GM12878 (cell line): ENCODE results near the gene SETD2. TPM values are rescaled to one million over a fixed set of nuclear protein-coding genes. Genes with fewer than 3 reads are reported as not detected.

ENCODE experiments used
- ATAC-seq: fragments of 200-7000 bp; cut with Tn5 transposase; 3 replicates; pipeline ENCODE4 v1.9.1; 2020; ENCODE audit warnings: mild to moderate bottlenecking, moderate library complexity
- BruUV-seq: library from RNA; stranded (reverse); fragments of 400-500 nt; replicated peaks from 2 replicates; lab custom pipeline; 2021; lab: Mats Ljungman, UMichigan
- CTCF ChIA-PET: fragments of 300-600 bp; sonication (Branson Sonifier 250); formaldehyde crosslinking; extraction: SDS; loops from one replicate; lab custom pipeline; 2021; ENCODE audit warnings: inconsistent platforms; lab: Yijun Ruan, JAX
- POLR2A ChIA-PET: fragments of 350-600 bp; formaldehyde crosslinking; extraction: SDS; loops from one replicate; lab custom pipeline; 2021; ENCODE audit warnings: inconsistent platforms; lab: Charles Lee
- RAD21 ChIA-PET: fragments of 300-600 bp; sonication (Branson Sonifier 250); formaldehyde crosslinking; loops from one replicate; lab custom pipeline; 2023; ENCODE audit warnings: antibody characterized with exemption; ENCODE audit not compliant: unreplicated experiment; lab: Charles Lee
- SMC1A ChIA-PET: fragments of 300-600 bp; sonication (Branson Sonifier 250); formaldehyde crosslinking; loops from one replicate; lab custom pipeline; 2023; ENCODE audit not compliant: unreplicated experiment, uncharacterized antibody; lab: Charles Lee
- DNase-seq: peaks from one replicate; pipeline ENCODE4 v3.0.0-alpha.2; 2011; ENCODE audit warnings: low read depth, low spot score
- FAIRE-seq: peaks from 3 replicates; lab custom pipeline; 2011; peaks lifted over from hg19 to GRCh38; lab: Jason Lieb, UNC
- H2AFZ ChIP-seq: 2 replicates; pipeline ENCODE4 v1.6.0; 2011; ENCODE audit warnings: low read depth, low read length, control low read depth; ENCODE audit not compliant: control insufficient read depth
- H3K27ac ChIP-seq: 2 replicates; pipeline ENCODE4 v1.5.1; 2011; ENCODE audit warnings: control low read depth; ENCODE audit not compliant: control insufficient read depth, insufficient read depth
- H3K27me3 ChIP-seq, 2 experiments: replicated peaks in 1 of 2; 2 replicates each; pipeline versions ENCODE4 v1.6.0 to v1.6.1; 2011; ENCODE audit warnings: low read length in 1 of 2; ENCODE audit not compliant: control insufficient read depth in 2 of 2, insufficient read depth in 2 of 2
- H3K36me3 ChIP-seq, 2 experiments: 2 replicates each; pipeline ENCODE4 v1.5.1; 2011; ENCODE audit warnings: low read length in 1 of 2; ENCODE audit not compliant: control insufficient read depth in 2 of 2, insufficient read depth in 2 of 2
- H3K4me1 ChIP-seq: 2 replicates; pipeline ENCODE4 v1.6.1; 2011; ENCODE audit warnings: mild to moderate bottlenecking, low read length, moderate library complexity, mixed read lengths; ENCODE audit not compliant: control insufficient read depth, insufficient read depth
- H3K4me2 ChIP-seq: 2 replicates; pipeline ENCODE4 v1.6.0; 2011; ENCODE audit warnings: control low read depth; ENCODE audit not compliant: control insufficient read depth, insufficient read depth
- H3K4me3 ChIP-seq: fragments of 200-600 bp; sonication (generic); 2 replicates; pipeline ENCODE4 v1.5.1; 2016
- H3K79me2 ChIP-seq: 2 replicates; pipeline ENCODE4 v1.6.0; 2011; ENCODE audit warnings: low read length; ENCODE audit not compliant: control insufficient read depth, insufficient read depth
- H3K9ac ChIP-seq: 2 replicates; pipeline ENCODE4 v1.8.0; 2011; ENCODE audit warnings: low read length, control low read depth, mixed read lengths; ENCODE audit not compliant: control insufficient read depth, insufficient read depth
- H3K9me3 ChIP-seq: replicated peaks from 3 replicates; pipeline ENCODE4 v1.5.1; 2011; ENCODE audit warnings: mild to moderate bottlenecking, low read length; ENCODE audit not compliant: control insufficient read depth, insufficient read depth
- H4K20me1 ChIP-seq: 2 replicates; pipeline ENCODE4 v1.6.0; 2011; ENCODE audit not compliant: control insufficient read depth, insufficient read depth
- CBFB ChIP-seq: IDR thresholded peaks from 2 replicates; pipeline ENCODE4 v1.6.1; 2016; ENCODE audit warnings: antibody characterized with exemption, low read depth
- HDAC6 ChIP-seq: fragments of 200-600 bp; sonication (generic); IDR thresholded peaks from one replicate; pipeline ENCODE4 v1.8.0; 2017; ENCODE audit warnings: antibody characterized with exemption; ENCODE audit not compliant: unreplicated experiment
- MYC ChIP-seq: IDR thresholded peaks from 2 replicates; pipeline ENCODE4 v1.6.1; 2011; ENCODE audit warnings: mild to moderate bottlenecking, low read length, moderate library complexity, inconsistent platforms; ENCODE audit not compliant: insufficient read depth, insufficient replicate concordance, insufficient read length, severe bottlenecking
- RBBP5 ChIP-seq: fragments of 200-600 bp; sonication (generic); conservative IDR thresholded peaks from 2 replicates; pipeline ENCODE4 v1.6.1; 2016
- RFX5 ChIP-seq: IDR thresholded peaks from 2 replicates; pipeline ENCODE4 v1.6.1; 2011; ENCODE audit warnings: low read depth, low read length, improper control_type of control experiment
- WGBS: methylation state at CpG from one replicate; pipeline ENCODE4 v1.1.6; 2016; ENCODE audit warnings: low lambda C conversion rate; ENCODE audit not compliant: insufficient replicate concordance, insufficient coverage; ENCODE audit errors: missing lambda C conversion rate; 5-methylcytosine and 5-hydroxymethylcytosine counted together
- in situ Hi-C: fragments of 300-500 bp; cut with MboI; formaldehyde crosslinking; loops from 9 replicates; pipeline ENCODE4 v1.14.3; 2018; ENCODE audit warnings: mixed read lengths
- intact Hi-C: fragments of 100-400 bp; cut with micrococcal nuclease; formaldehyde crosslinking; loops from one replicate; pipeline ENCODE4 v1.14.2; 2022; ENCODE audit not compliant: unreplicated experiment
- polyA plus RNA-seq, 11 experiments: library from polyadenylated mRNA; depleted of rRNA in 4 of 11; unstranded in 6 of 11; stranded (reverse) in 5 of 11; fragments of >200 nt; fragmentation: Nextera tagmentation in 4 of 11; fragmentation: Illumina TruSeq in 1 of 11; extraction: Ambion mirVana in 4 of 11; extraction: Trizol in 1 of 11; gene quantifications; 1 replicate in 1 of 11; 2 replicates in 10 of 11; pipeline versions ENCODE4 v1.2.1 to v1.2.3, GENCODE V29; 2011 to 2016; ENCODE audit warnings: inconsistent platforms in 2 of 11, missing spikeins in 2 of 11, low read depth in 1 of 11
- total RNA-seq, 4 experiments: library from RNA; depleted of rRNA in 3 of 4; stranded (reverse); fragments of >200 nt in 3 of 4; fragmentation: Illumina TruSeq in 1 of 4; extraction: Trizol in 1 of 4; gene quantifications; 2 replicates each; pipeline versions ENCODE4 v1.2.1 to v1.2.3, GENCODE V29; 2013 to 2021
- TF ChIP-seq, protein P1 (sequence below): IDR thresholded peaks from 2 replicates; pipeline ENCODE4 v1.6.1; 2012; ENCODE audit warnings: low read depth, low read length, improper control_type of control experiment
- TF ChIP-seq, protein P2 (sequence below): fragments of 450-650 bp; IDR thresholded peaks from 2 replicates; pipeline ENCODE4 v1.6.1; 2017; ENCODE audit warnings: borderline replicate concordance

SETD2 gene
- total and polyA plus RNA-seq, 10 of the 15 experiments (the other 5 are each of a cell fraction or from before 2014, with no cell fraction given) = 8.4 to 44.9 (median 24.5) TPM

DNA sequence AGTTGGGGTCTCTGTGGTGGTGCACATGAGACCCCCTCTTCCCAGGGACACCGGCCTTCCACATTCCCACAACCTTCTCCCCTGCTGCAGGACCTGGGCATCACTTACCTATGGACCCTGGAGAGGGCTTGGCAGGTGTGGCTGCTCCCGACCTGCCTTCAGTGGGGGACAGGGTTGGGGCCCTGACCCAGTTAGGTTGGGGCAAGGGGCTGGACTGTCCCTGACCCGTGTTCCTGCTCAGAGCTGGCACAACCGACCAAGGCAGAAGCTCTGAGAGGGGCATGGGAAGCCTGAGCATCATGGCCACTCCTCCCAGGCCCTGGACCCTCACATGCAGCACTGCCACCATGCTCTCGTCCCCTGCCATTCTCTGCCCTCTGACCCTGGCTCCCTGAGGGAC lies 178.3 kb downstream of the SETD2 start:
- CTCF ChIA-PET = interaction anchor here (1.2 kb wide), 2 partner anchors 12 to 73 kb away, joined by 3 to 5 read pairs; no protein-coding TSS in a partner anchor
- DNase-seq (no peak), ATAC-seq (no peak), FAIRE-seq (no peak)
- TF ChIP-seq, protein P1, sequence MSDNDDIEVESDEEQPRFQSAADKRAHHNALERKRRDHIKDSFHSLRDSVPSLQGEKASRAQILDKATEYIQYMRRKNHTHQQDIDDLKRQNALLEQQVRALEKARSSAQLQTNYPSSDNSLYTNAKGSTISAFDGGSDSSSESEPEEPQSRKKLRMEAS = no peak
- TF ChIP-seq RFX5 = no peak
- TF ChIP-seq, protein P2, sequence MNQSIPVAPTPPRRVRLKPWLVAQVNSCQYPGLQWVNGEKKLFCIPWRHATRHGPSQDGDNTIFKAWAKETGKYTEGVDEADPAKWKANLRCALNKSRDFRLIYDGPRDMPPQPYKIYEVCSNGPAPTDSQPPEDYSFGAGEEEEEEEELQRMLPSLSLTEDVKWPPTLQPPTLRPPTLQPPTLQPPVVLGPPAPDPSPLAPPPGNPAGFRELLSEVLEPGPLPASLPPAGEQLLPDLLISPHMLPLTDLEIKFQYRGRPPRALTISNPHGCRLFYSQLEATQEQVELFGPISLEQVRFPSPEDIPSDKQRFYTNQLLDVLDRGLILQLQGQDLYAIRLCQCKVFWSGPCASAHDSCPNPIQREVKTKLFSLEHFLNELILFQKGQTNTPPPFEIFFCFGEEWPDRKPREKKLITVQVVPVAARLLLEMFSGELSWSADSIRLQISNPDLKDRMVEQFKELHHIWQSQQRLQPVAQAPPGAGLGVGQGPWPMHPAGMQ = no peak
- no peak for TF ChIP-seq HDAC6
- no peak for TF ChIP-seq MYC
- TF ChIP-seq RBBP5 = no peak
- no peak for TF ChIP-seq CBFB
- Histone ChIP-seq H3K79me2 (peaks cover 56% of the 10 kb centered on the region), H3K9ac (no peak overlapping the region; the same call in 1 of the 2 replicates), H3K4me3 (no peak overlapping the region), H3K4me1 (peaks cover 53% of the 10 kb centered on the region), H3K36me3 (no peaks in the 10 kb centered on the region; a peak in 2 of 4 replicates), H3K4me2 (no peak overlapping the region; the same call in 1 of the 2 replicates), H2AFZ (no peak overlapping the region), H3K27ac (no peak overlapping the region; the same call in 1 of the 2 replicates), H4K20me1 (no peaks in the 10 kb centered on the region), H3K27me3 (no peaks in the 10 kb centered on the region), H3K9me3 (no peaks in the 10 kb centered on the region)
- 76% methylated on average over 5 of the region's 5 CpGs for WGBS
- RAD21 ChIA-PET = interaction anchor here (1.5 kb wide), 1 partner anchor 52 kb away, joined by 3 read pairs; no protein-coding TSS in a partner anchor
- BruUV-seq = no TSS peak
- SMC1A ChIA-PET = interaction anchor here (1.0 to 2.2 kb wide), 2 partner anchors 52 to 57 kb away, joined by 5 read pairs; no protein-coding TSS in a partner anchor
- intact Hi-C loops (no loop called here), in situ Hi-C loops (no loop called here)
- POLR2A ChIA-PET = interaction anchor here (0.6 kb wide), 1 partner anchor 473 kb away, joined by 4 read pairs; no protein-coding TSS in a partner anchor
